K562 (cell line): ENCODE measurements around the gene PANK2. TPM values are rescaled to one million over a fixed set of nuclear protein-coding genes. Genes with fewer than 3 reads are reported as not detected.

Experiments
- ATAC-seq: fragments of 200-7000 bp; cut with Tn5 transposase; 3 replicates; pipeline ENCODE4 v1.9.1; 2020; ENCODE audit warnings: moderate library complexity
- BruUV-seq: library from RNA; stranded (reverse); fragments of 400-500 nt; replicated peaks from 2 replicates; lab custom pipeline; 2021; lab: Mats Ljungman, UMichigan
- CTCF ChIA-PET: fragments of 300-600 bp; formaldehyde crosslinking; extraction: SDS; loops from one replicate; lab custom pipeline; 2021; ENCODE audit warnings: low intra/inter-chr PET ratio; lab: Yijun Ruan, JAX
- POLR2A ChIA-PET: fragments of 300-600, 350-650 bp; sonication (Branson Sonifier 250); formaldehyde crosslinking; extraction: SDS; loops from one replicate; lab custom pipeline; 2021; ENCODE audit warnings: antibody characterized with exemption, inconsistent platforms; lab: Yijun Ruan, JAX
- DNase-seq, 4 experiments: peaks; one replicate each; pipeline versions ENCODE4 v3.0.0 to v3.0.0-alpha.2; 2011 to 2018; ENCODE audit warnings: low spot score in 3 of 4, mixed read lengths in 3 of 4; ENCODE audit errors: extremely low read depth in 1 of 4
- FAIRE-seq: peaks from 2 replicates; lab custom pipeline; 2011; peaks lifted over from hg19 to GRCh38; lab: Jason Lieb, UNC
- H2AFZ ChIP-seq: 2 replicates; pipeline ENCODE4 v1.6.0; 2011; ENCODE audit warnings: low read depth, low read length, control low read depth, inconsistent platforms
- H3K27ac ChIP-seq: fragments of 200-600 bp; 3 replicates; pipeline ENCODE4 v1.8.0; 2011; ENCODE audit warnings: low read depth, mild to moderate bottlenecking, control low read depth, inconsistent platforms, low read length, moderate library complexity, mixed read lengths; ENCODE audit errors: extremely low read depth
- H3K27me3 ChIP-seq, 2 experiments: fragments of 300-600 bp in 1 of 2; 2 replicates in 1 of 2; 3 replicates in 1 of 2; pipeline versions ENCODE4 v1.6.0 to v1.8.0; 2011; ENCODE audit warnings: inconsistent platforms in 2 of 2, low read length in 2 of 2, mild to moderate bottlenecking in 1 of 2, mixed read lengths in 1 of 2, moderate library complexity in 1 of 2; ENCODE audit not compliant: control insufficient read depth in 2 of 2, insufficient read depth in 2 of 2
- H3K36me3 ChIP-seq: fragments of 300-600 bp; 3 replicates; pipeline ENCODE4 v1.8.0; 2011; ENCODE audit warnings: mild to moderate bottlenecking, low read length, inconsistent platforms; ENCODE audit not compliant: control insufficient read depth, insufficient read depth
- H3K4me1 ChIP-seq, 2 experiments: fragments of 200-600 bp in 1 of 2; replicated peaks in 1 of 2; 2 replicates in 1 of 2; 3 replicates in 1 of 2; pipeline versions ENCODE4 v1.5.1 to v1.8.0; 2011; ENCODE audit warnings: inconsistent platforms in 2 of 2, low read length in 2 of 2, mild to moderate bottlenecking in 1 of 2, mixed read lengths in 1 of 2, moderate library complexity in 1 of 2; ENCODE audit not compliant: control insufficient read depth in 2 of 2, insufficient read depth in 2 of 2
- H3K4me2 ChIP-seq: 2 replicates; pipeline ENCODE4 v1.6.1; 2011; ENCODE audit warnings: low read length, control low read depth, inconsistent platforms, mixed read lengths; ENCODE audit not compliant: insufficient read depth
- H3K4me3 ChIP-seq: fragments of 200-600 bp; sonication (generic), shearing (Covaris generic); 2 replicates; pipeline ENCODE4 v1.5.1; 2016; ENCODE audit warnings: control low read depth, inconsistent platforms
- H3K79me2 ChIP-seq: fragments of 200-600 bp; 3 replicates; pipeline ENCODE4 v1.8.0; 2011; ENCODE audit warnings: low read length, inconsistent platforms; ENCODE audit not compliant: control insufficient read depth, insufficient read depth
- H3K9ac ChIP-seq, 2 experiments: 2 replicates each; pipeline versions ENCODE4 v1.6.0 to v1.6.1; 2011; ENCODE audit warnings: low read depth in 2 of 2, low read length in 2 of 2, control low read depth in 1 of 2, inconsistent platforms in 1 of 2, mild to moderate bottlenecking in 1 of 2, mixed read lengths in 1 of 2; ENCODE audit not compliant: insufficient read depth in 1 of 2
- H3K9me1 ChIP-seq: one replicate; pipeline ENCODE4 v1.6.0; 2011; ENCODE audit warnings: inconsistent platforms, mild to moderate bottlenecking, low read length, moderate library complexity; ENCODE audit not compliant: control insufficient read depth, insufficient read depth
- H3K9me3 ChIP-seq: replicated peaks from 2 replicates; pipeline ENCODE4 v1.5.1; 2011; ENCODE audit warnings: low read depth, low read length, inconsistent platforms; ENCODE audit not compliant: control insufficient read depth, insufficient read depth
- H4K20me1 ChIP-seq: replicated peaks from 2 replicates; pipeline ENCODE4 v1.6.1; 2011; ENCODE audit warnings: low read length, inconsistent platforms, mixed read lengths; ENCODE audit not compliant: control insufficient read depth, insufficient read depth
- GTF2B ChIP-seq: IDR thresholded peaks from 2 replicates; pipeline ENCODE4 v1.6.1; 2011; ENCODE audit not compliant: insufficient read length; ENCODE audit errors: extremely low read depth
- PRMT5 ChIP-seq: sonication (generic); formaldehyde crosslinking; IDR thresholded peaks from 2 replicates; pipeline ENCODE4 v1.5.0; 2020; ENCODE audit warnings: missing genetic modification reagents
- SIX5 ChIP-seq, 2 experiments: IDR thresholded peaks; 2 replicates each; pipeline ENCODE4 v1.6.1; 2011; ENCODE audit warnings: low read length in 2 of 2, borderline replicate concordance in 1 of 2, low read depth in 1 of 2, mild to moderate bottlenecking in 1 of 2, moderate library complexity in 1 of 2; ENCODE audit not compliant: insufficient read depth in 1 of 2
- SUPT5H ChIP-seq: fragments of 450-650 bp; IDR thresholded peaks from 2 replicates; pipeline ENCODE4 v1.6.1; 2016
- WGBS: fragments of 100-300 bp; shearing (Covaris generic); methylation state at CpG from one replicate; pipeline ENCODE4 v1.1.6; 2016; ENCODE audit warnings: low coverage, mixed read lengths; ENCODE audit not compliant: insufficient coverage; ENCODE audit errors: missing lambda C conversion rate; 5-methylcytosine and 5-hydroxymethylcytosine counted together
- in situ Hi-C: fragments of 300-500 bp; cut with MboI; formaldehyde crosslinking; loops from 4 replicates; pipeline ENCODE4 v1.15.0; 2018; ENCODE audit warnings: inconsistent platforms, mixed read lengths
- intact Hi-C: fragments of 100-400 bp; cut with micrococcal nuclease; formaldehyde crosslinking; loops from 2 replicates; pipeline ENCODE4 v1.14.2; 2022
- polyA plus RNA-seq, 8 experiments: library from polyadenylated mRNA; depleted of rRNA in 4 of 8; stranded (reverse) in 5 of 8; unstranded in 3 of 8; fragments of >200 nt; fragmentation: Nextera tagmentation in 2 of 8; fragmentation: Illumina TruSeq in 1 of 8; extraction: Ambion mirVana in 2 of 8; extraction: Trizol in 1 of 8; gene quantifications; 2 replicates each; pipeline versions ENCODE4 v1.2.1 to v1.2.3, GENCODE V29; 2011 to 2014; ENCODE audit warnings: inconsistent platforms in 1 of 8, missing spikeins in 1 of 8
- total RNA-seq, 7 experiments: library from RNA; depleted of rRNA in 6 of 7; stranded (reverse); fragments of >200 nt in 6 of 7; fragmentation: Illumina TruSeq in 2 of 7; extraction: Trizol in 2 of 7; gene quantifications; 2 replicates each; pipeline versions ENCODE4 v1.2.1 to v1.2.3, GENCODE V29; 2011 to 2021; ENCODE audit warnings: low replicate concordance in 1 of 7

Gene PANK2
- total and polyA plus RNA-seq, 9 of the 15 experiments (the other 6 are each of a cell fraction or from before 2014, with no cell fraction given): 14.9 to 43.5 (median 31.4) TPM

GRCh38 chr20:3869839-3870634 lies 19.1 kb upstream of the PANK2 start:
- POLR2A ChIA-PET: interaction anchor here (0.9 to 1.9 kb wide), 2 partner anchors 15 to 155 kb away, joined by 3 to 7 read pairs; no protein-coding TSS in a partner anchor
- no TSS peak for BruUV-seq
- H3K4me3 ChIP-seq: no peak overlapping the region
- peaks cover 0 to 3% of the 10 kb centered on the region in 2 experiments; a peak in 3 of 5 replicates for H3K4me1 ChIP-seq
- H3K27me3 ChIP-seq: no peaks in the 10 kb centered on the region
- in situ Hi-C loops (no loop called here), intact Hi-C loops (no loop called here)
- TF ChIP-seq SUPT5H (no peak), GTF2B (no peak), PRMT5 (CRISPR knock-in tag) (no peak), SIX5 (IDR thresholded peaks at IDR 0.05; ENCODE audit: borderline replicate concordance in 1 of 2, insufficient read depth in 1 of 2, low read depth in 1 of 2, low read length in 2 of 2) (no peak)
- WGBS: 80% methylated on average over 10 of the region's 10 CpGs
- no peak for ATAC-seq
- H4K20me1 ChIP-seq: no peaks in the 10 kb centered on the region
- H3K9me3 ChIP-seq: no peaks in the 10 kb centered on the region
- no peaks in the 10 kb centered on the region for H3K79me2 ChIP-seq
- no peak overlapping the region for H3K9ac ChIP-seq
- FAIRE-seq: no peak
- no peak for DNase-seq
- no peaks in the 10 kb centered on the region for H3K9me1 ChIP-seq
- H2AFZ ChIP-seq: no peak overlapping the region
- H3K27ac ChIP-seq: no peak overlapping the region
- H3K36me3 ChIP-seq: peaks cover 32% of the 10 kb centered on the region; the same call in 1 of the 3 replicates
- H3K4me2 ChIP-seq: no peak overlapping the region
- CTCF ChIA-PET: no interaction called here
